GM12872 (cell line): ENCODE data around the gene MAP4K4.

Experiments
- TF ChIP-seq, protein P1 (sequence below): IDR thresholded peaks from 3 replicates; pipeline ENCODE4 v1.5.1; 2011; ENCODE audit warnings: low read depth, mild to moderate bottlenecking, low read length, moderate library complexity; ENCODE audit not compliant: insufficient read depth

Gene MAP4K4

DNA sequence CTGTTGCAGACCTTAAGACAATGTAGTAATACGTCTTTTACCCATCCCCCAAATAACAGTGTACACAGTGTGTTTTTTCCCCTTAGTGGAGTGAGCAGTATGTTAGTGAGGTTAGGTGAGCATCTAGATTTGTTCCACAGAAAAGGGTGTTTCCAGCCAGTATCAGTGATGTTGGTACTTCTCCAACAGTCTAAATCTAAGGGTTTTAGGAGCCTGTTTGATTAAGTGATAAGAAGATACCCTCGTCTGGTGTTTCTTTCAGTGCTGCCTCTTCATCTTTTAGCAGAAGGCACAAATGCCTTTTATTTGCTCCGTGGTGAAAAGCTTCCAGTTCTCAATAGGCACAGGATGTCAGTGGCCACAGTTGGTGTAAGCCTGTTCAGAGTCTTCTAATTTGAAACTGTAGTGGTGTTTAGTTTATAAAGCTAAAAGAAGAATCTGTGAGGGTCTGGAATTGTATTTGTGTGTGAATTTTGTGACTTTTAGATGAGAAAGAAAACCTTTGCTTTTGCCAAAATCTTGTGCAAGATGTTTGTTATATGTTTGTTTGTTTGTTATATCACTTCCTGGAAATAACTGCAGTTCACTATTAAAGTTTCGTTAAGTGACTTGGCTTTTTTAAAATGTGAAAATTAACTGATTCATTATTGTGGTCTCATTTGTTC, 71.2 kb downstream of the MAP4K4 start:
- TF ChIP-seq, protein P1, sequence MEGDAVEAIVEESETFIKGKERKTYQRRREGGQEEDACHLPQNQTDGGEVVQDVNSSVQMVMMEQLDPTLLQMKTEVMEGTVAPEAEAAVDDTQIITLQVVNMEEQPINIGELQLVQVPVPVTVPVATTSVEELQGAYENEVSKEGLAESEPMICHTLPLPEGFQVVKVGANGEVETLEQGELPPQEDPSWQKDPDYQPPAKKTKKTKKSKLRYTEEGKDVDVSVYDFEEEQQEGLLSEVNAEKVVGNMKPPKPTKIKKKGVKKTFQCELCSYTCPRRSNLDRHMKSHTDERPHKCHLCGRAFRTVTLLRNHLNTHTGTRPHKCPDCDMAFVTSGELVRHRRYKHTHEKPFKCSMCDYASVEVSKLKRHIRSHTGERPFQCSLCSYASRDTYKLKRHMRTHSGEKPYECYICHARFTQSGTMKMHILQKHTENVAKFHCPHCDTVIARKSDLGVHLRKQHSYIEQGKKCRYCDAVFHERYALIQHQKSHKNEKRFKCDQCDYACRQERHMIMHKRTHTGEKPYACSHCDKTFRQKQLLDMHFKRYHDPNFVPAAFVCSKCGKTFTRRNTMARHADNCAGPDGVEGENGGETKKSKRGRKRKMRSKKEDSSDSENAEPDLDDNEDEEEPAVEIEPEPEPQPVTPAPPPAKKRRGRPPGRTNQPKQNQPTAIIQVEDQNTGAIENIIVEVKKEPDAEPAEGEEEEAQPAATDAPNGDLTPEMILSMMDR, result no peak

DNA sequence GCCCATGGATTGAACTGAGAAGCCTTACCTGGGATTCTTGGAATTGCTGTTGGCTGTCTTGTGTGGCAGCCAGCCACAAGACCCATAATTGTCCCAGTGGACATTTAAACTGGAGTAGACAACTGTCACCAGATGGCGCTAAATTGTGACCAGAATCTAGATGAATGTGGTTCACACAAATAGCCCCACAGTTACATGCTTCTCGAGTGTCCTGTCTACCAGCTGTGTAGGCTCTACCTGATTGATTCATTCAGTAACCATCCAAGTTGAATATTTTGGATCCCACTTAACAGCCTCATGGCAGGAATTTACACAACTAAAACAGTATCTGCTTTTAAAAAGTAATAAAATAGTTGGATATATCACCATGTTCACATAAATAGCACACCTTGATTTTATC, 73.2 kb downstream of the MAP4K4 start:
- TF ChIP-seq, protein P1, result peak; percentile 66

DNA sequence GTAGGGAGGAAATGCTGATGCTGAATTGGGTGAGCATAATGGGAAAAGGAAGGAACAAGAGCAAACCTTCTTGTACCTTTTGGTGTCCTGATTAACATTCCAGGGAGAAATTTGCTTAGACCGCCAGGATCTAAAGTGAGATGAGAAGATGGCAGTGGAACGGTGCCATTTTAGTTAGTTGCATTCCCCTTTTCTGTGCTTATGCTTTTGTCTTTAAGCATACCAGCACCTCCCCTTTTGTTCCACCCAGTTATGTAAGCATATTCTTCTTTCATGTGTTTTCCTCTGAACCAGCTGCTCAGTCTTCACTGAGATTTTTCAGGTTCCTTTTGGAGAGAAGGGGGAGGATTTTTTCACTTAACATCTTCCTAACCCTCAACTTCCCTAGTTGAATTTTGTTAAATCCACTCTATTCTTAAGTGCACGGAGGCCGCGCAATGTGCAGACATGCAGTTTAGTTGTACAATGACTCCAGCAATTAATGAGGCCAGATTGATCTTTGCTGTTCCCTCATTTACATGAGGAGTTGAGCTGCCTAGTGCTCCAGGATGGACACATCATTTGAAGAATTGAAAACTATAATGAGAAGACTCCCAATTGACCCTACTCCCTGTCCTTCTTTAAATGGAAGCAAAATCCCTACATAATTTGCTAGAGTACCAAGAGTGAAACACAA, 73.9 kb downstream of the MAP4K4 start:
- TF ChIP-seq, protein P1, result no peak

DNA sequence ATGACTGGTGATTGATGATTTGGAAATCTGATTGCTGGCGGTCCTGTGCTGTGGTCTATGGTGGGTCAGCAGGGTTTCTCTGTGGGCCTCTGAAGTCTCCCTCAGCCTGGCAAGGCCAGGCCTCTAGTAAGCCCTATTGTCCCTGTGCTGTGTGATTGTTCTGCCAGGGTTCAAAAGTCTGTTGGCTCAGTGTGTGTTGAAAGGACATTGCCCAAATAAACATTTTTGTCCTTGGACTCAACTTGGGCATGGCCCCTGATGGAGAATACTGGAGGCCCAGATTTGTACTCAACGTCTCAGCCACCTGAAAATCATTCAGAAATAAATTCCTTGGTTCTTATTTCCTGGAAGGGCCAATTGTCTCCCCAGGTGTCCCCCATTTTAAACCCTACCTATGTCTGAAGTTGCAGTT, 74.4 kb downstream of the MAP4K4 start:
- TF ChIP-seq, protein P1, result no peak

DNA sequence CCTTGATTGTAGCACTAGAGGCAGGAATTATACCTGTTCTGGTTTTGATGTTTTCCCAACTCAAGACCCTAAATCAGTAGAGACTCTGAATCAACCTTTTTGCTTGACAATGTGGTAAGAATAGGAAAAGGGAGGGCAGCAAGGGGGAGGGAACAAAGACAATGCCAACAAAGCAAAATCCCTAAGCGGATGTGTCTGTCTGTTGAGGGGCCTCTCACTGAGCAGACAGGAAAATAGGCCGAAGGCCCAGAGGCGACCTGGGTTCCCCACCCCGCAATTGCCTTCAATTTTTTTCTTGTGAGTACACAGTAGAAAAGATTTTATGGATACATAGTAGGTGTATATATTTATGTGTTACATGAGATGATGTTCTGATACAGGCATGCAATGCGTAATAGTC, 75.6 kb downstream of the MAP4K4 start:
- TF ChIP-seq, protein P1, result no peak

DNA sequence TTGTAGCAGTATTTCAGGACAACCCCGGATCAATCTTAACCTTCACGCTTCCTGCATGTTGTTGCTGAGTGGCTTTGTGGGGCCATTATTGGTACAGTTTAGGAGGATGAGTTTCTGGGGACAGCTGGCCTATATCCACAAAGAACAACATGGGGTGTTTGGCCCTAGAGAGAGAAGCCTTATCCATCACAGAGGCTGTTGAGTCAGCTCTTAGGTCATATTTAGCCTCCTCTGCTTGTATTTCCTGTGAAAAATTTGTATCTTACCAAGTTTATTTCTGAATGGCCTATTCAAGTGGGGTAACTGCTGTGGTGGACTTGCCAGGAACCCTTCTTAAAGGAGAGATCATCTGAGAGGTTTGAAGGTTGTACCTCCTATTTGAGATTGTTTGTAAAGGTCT, 77.6 kb downstream of the MAP4K4 start:
- TF ChIP-seq, protein P1, result no peak

DNA sequence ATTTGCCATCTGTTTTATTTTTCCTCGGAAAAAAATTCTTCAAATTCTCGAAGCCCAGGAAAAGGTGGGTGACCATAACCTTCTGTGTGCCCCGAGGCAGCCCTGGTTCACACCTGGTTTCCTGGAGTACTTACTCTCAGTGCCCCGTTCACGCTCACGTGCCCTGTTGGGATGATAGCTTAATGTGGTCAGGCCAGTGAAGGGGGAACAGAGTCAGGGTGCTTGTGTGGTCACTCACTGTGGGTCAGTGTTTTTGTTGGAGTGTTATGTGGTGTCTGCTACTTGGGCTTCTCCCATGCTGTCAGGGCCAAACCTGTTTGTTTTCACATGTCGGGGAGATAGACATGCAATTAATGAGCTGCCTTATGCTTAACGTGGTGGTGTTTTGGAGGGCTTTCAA, 78.1 kb downstream of the MAP4K4 start:
- TF ChIP-seq, protein P1, result no peak
